ENCODE results near the gene MELTF.

MELTF gene

DNA sequence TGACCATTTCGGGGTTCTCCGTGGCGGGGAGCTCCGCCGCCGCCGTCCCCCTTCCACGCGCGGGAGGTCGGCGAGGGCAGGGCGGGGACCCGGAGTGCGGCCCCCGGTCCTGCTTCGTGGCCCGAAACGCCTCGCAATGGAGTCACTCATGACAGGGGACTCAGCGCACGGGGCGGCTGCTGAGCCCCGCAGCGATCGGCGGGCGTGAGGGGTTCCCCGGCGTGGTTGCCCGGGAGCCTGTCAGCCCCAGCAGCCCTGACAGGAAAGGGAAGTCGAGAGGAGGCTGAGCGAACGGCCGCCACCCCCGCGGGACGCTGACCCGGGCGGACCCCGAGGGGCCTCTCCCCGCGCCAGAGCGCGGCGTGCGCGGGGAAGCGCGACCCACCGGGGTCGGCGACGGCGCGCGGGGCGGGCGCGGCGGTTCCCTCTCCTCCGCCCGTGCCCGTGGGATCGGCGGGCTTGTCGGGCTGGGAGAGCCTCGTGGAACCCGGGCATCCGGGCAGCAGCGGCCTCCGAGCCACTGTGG lies 60.4 kb downstream of the MELTF start:
- DNase-seq (ENCODE audit: low read depth, low spot score), result no peak

GRCh38 chr3:196968233-196969133 lies 61.1 kb downstream of the MELTF start, which contains the start of gene PIGZ:
TSS of gene PIGZ (minus strand) at chr3:196968833. CDS start at chr3:196952031, 16,802 bp downstream.
- no peak for DNase-seq (ENCODE audit: low read depth, low spot score)

GRCh38 chr3:196967412-196968232 lies 62.0 kb downstream of the MELTF start:
- DNase-seq (ENCODE audit: low read depth, low spot score), result no peak

DNA sequence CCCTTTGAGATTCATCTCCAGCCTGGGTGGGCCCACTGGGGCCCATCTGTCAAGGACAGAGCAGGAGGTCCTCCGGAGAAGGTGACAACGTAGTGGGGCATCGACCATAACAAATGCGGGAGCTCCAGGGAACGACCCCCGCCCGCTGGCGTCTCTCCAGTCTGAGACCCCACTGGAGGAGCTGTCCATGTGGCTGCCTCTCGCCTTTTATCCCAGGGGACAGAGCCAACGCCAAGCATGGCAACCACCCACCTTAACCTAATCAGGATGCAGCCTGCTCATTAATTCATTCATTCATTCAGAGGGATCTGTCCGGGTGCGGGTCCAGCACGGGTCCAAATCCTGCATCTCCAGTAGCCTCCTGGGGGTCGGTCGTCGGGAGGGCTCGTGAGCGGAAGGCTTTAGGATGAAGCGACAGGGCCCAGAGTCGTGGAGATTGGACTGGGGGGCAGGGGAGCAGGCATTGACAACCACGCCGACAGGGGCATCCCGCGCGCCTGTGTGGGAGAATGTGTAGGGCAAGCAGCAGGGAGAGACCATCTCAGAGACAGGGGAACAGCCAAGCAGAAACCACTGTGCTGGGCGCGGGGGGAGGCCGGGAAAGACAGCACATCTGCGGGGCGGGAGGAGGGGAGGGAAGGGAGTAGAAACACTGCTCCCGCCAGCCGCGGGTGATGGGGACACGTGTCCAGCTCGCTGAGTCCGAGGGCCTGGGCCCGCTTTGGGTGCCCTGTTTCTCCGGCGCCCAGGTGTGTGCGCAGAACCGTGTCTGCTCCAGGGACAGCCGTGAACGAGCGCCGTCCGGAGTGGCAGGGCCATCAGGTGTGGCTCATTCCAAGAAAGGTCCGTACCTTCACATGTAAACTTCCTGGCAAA lies 62.9 kb downstream of the MELTF start:
- peak; percentile 74 for DNase-seq (ENCODE audit: low read depth, low spot score)

GRCh38 chr3:196965804-196966173 lies 63.8 kb downstream of the MELTF start:
- DNase-seq (ENCODE audit: low read depth, low spot score), result no peak

DNA sequence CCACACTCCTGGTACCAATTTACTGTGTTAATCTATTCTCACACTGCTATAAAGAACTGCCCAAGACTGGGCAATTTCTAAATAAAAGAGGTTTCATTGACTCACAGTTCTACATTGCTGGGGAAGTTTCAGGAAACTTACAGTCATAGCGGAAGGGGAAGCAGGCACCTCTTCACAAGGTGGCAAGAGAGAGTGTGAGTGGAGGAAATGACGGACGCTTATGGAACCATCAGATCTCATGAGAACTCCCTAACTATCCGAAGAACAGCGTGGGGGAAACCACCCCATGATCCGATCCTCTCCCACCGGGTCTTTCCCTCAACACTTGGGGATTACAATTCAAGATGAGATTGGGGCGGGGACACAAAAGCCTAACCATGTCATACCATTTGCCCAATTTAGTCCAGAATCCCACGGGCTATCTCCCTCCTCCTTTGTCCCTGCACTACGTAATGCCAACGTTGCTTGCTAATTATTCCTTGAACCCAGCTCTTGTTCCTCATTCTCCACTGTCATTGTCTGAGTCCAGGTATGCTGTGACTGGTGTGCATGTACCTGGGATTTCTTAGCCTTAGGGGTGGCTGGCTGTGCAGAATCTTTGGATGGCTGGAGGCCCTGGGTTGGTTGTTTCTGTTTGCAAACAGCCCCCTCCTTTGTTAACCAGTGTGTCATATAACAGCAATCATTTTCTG lies 64.4 kb downstream of the MELTF start:
- DNase-seq (ENCODE audit: low read depth, low spot score), result no peak

GRCh38 chr3:196963631-196963953 lies 66.0 kb downstream of the MELTF start:
- DNase-seq (ENCODE audit: low read depth, low spot score), result no peak

DNA sequence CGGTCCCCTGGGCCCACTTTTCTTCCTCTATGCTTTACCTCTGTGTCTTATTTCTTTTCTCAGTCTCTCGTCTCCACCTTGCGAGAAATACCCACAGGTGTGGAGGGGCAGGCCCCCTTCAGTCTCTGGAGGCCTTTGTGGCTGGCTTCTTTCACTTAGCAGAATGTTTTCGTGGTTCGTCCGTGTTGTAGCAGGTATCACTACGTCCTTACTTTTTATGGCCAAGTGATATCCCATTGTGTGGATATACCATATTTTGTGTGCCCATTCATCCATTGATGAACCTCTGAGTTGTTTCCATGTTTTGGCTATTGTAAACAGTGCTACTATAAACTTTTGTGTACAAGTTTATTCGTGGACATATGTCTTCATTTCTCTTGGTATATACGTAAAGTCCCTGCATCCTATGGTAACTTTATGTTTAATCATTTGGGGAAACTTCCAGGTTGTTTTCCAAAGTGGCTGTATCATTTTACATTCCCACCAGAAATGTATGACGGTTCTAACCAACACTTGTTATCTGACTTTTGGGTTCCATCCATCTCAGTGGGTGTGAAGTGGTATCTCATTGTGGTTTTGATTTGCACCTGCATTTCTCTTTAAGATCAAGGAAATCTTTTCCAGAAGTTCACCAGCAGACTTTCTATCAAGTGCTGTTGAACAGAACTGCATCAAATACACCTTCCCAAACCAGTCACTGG lies 66.5 kb downstream of the MELTF start:
- DNase-seq (ENCODE audit: low read depth, low spot score), result no peak

- DNase-seq (ENCODE audit: low read depth, low spot score), result no peak
Measured at GRCh38 chr3:196962108-196962929, 67.3 kb downstream of the MELTF start.

- DNase-seq (ENCODE audit: low read depth, low spot score), result no peak
Measured at GRCh38 chr3:196954832-196955231, 74.8 kb downstream of the MELTF start.

Measured in ELF-1 (cell line).